Dermis microvascular lymphatic vessel endothelial cell (primary cell): ENCODE measurements around the gene EBLN2. TPM values are rescaled to one million over a fixed set of nuclear protein-coding genes. Genes with fewer than 3 reads are reported as not detected.

ENCODE experiments used
- DNase-seq, 2 donors: peaks; one replicate each; pipeline versions ENCODE4 v3.0.0 to v3.0.0-alpha.2; 2010; ENCODE audit warnings: low read depth in 2 of 2
- total RNA-seq: library from RNA; depleted of rRNA; stranded (reverse); fragments of >200 nt; gene quantifications from 2 replicates; pipeline ENCODE4 v1.2.1, GENCODE V29; 2014

The EBLN2 gene
- total RNA-seq = 2.9 and 3.0 TPM in 2 replicates

DNA sequence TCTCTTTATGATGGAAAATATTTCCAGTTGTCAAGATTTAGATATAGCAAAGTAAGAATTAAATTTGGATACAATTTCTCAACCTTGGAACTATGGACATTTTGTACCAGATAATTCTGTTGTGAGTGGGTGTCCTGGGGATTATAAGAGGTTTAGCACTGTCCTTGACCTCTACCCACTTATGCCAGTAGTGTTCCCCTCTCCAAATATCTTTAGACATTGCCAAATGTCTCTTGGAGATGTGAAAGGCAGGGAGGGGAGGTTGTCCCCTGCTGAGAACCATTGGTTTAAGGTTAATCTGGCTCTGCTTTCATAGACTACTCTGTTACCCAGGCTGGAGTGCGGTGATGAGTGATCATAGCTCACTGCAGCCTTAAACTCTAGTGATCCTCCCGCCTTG, at the start of gene EBLN2:
TSS of gene EBLN2 (plus strand) at position 244 of the 400 bp plus-strand sequence. CDS start 423 bp downstream, outside the sequence.
- DNase-seq = no peak

DNA sequence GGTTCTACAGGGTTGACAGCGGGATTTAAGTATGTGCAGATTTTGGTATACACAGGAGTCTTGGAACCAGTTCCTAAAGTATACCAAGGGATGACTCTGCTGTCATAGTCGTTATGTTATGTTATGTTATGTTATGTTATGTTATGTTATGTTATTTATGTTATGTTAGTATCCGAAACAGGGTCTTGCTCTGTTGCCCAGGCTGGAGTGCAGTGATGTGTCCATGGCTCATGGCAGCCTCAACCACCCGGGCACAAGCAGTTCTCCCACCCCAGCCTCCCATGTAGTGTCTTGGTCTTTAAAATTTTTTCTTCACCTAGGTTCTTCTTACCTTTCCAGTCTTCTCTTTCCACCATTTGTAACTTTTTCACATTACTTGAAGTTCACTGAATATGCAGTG, 43.2 kb upstream of the EBLN2 start:
- no peak for DNase-seq

DNA sequence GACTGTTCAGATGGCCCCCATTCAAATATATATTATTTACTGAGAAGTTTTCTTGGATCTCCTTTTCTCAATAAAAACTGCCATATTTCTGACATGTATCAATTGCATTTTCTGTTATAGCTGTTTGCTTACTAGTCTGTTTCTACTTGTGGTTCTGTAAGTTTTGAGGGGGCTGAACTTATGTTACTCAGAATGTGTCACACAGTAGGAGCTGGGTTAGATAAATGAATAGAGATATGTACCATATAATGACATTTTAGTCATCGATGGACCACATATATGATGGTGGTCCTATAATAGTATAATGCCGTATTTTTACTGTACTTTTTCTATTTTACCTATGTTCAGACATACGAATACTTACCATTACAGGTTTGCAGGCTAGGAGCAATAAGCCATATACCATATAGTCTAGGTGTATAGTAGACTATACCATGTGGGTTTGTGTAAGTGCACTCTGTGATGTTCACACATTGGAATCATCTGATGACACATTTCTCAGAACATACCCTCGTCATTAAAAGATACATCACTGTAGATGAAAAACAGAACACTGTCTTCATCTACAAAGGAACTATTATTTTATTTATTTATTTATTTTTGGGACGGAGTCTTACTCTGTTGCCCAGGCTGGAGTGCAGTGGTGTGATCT, 42.5 kb upstream of the EBLN2 start:
- no peak for DNase-seq

DNA sequence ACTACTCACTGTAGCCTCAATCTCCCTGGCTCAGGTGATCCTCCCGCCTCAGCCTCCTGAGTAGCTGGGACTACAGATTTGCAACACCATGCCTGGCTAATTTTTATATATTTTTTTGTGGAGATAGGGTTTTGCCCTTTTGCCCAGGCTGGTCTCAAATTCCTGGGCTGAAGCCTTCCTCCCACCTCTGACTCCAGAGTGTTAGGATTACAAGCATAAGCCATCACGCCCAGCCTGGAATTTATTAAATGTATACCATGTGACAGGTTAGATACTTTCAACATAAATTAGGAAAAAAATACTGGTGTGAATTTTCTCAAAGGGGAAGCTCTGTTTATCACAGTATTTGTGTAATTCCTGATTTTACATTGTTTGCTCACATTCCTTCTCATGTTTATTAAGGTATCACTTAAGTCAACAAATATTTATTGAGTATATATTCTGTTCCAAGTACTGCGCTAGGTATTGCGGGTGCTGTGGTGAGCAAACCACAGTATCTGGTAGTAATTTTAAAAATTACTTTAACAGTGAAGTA, 40.1 kb upstream of the EBLN2 start:
- DNase-seq = no peak

DNA sequence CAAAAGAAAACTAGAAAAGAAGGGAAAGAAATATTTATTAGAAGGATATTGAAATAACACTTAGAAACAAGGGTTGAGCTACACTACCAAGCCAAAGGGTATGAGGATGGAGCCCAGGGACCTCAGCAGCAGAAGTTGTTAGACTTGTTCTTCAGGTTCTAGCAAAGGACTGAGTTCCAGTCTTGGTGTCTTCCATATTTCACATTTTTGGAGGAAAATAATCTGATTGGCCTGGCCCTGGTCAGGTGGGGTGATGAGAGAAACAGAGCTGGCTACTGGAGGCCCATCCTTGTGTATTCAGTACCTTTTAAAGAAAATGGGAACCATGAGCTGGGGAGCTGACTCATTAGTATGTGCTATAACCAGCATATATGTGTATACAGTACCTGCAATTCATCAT, 36.6 kb upstream of the EBLN2 start:
- no peak for DNase-seq

DNA sequence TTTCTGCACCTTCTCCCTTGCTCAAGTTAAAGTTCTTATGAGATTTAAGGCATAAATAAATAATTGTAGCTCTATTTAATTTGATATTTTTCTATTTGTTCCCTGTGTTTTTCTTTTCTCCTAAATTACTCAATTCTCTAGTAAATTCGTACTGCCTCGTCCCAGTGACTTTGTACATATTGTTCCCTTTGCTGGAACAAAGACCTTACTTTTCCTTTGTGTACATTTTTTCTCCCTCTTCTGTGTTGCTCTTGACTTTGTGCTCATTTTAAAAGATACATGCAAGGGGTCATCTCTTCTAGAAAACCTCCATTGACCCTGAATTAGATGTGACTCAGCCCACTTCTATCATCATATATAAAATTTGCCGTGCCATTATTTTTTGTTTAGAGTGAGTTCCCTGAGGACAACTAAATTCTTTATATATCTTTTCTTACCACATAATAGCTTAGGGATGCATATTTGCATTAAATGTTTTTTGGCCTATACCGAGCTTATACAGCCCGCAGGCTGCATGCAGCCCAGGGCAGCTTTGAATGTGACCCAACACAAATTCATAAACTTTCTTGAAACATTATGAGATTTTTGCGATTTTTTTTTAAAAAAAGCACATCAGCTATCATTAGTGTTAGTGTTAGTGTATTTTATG, 35.2 kb upstream of the EBLN2 start:
- no peak for DNase-seq

DNA sequence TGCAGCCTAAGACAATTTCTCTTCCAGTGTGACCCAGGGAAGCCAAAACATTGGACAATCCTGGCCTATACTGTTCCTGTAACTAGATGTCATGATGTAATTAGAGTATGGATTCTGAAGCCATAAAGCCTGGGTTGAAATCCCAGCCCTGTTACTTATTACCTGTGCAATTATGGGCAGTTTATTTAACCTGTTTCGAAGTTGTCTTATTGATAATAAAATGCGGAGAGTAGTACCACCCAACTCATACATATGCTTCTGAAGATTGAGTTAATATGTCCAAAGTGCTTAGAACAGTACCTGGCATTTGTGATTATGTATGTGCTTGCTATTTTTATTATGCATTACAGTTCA, 34.7 kb upstream of the EBLN2 start:
- DNase-seq = no peak

DNA sequence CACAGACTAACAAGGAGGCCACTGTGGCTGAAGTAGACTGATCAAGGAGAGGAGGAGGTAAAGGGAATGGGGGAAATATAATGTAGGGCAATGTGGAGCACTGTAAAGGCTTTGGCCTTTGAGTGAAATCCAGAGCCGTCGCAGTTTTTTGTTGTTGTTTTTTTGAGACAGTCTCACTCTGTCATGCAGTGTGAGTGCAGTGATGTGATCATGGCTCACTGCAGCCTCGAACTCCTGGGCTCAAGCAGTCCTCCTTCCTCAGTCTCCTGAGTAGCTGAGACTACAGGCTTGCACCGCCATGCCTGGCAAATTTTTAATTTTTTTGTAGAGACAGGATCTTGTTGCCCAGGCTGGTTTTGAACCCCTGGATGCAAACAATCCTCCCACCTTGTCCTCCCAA, 32.7 kb upstream of the EBLN2 start:
- no peak for DNase-seq

DNA sequence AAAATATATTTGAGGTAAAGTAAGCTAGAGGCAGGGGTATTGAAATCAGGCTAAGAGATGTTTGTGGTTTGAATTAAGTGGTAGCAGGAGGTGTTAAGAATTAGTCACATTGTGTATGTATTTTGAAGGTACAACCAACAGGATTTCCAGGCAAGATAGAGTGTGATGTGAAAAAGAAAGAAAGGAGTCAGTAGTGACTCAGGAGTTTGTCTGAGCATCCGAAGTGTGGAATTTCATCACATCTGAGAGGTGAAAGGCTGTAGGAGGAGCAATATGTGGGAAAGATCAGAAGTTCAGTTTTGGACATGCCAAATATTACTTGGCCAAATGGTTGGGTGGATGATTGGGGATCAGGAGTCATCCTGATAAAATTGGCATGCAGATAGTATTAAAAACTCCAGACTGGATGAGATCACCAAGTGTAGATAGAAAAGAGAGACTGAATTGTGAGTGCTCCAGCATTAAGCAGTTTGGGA, 32.1 kb upstream of the EBLN2 start:
- DNase-seq = peak in 1 of 2 donors; percentile 29

DNA sequence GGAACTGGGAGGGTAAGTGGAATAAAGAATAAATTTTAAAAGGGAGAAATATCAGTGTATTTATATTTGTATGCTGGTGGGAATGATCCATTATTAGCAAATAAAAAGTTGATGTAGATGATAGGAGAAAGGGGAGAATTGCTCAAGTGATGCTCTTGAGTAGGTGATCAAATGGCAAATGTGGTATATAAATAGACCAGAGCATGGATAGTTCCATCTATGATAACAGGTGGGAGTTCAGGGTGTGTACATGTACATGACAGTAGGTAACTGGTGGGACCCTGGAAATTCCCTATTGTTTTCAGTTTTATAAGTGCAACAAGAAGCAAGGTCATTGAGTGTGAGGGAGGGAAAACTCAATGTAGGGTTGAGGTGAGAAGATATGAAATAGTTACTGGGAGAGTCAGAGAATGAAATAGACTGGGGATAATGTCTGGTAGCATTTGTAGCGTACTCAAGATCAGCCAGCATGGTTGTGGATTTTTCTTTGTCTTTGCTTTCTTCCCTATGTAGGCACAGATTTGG, 31.3 kb upstream of the EBLN2 start:
- no peak for DNase-seq

DNA sequence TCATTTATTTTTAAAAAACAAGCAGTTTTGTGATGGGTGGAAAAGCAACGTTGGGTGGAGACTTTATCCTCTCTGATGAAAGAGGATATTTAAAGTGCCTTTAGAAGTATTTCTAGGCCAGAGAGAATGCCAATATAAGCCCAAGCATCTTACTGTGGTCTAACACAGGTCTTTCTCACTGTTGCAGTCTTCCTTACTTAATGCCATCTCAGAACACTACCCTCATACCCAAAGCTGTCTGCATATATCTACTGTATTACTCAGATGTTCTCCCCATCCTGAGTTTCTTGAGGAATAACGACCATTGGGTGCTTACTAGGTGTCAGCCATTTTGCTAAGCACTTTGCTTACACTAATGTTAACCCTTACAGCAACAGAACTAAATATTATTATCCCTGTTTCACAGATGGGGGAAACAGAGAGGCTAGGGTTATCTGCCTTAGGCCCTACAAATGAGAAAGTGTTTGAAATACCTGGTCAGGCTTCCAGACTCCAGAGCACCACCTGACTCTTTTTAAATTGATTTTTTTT, 29.8 kb upstream of the EBLN2 start:
- no peak for DNase-seq

DNA sequence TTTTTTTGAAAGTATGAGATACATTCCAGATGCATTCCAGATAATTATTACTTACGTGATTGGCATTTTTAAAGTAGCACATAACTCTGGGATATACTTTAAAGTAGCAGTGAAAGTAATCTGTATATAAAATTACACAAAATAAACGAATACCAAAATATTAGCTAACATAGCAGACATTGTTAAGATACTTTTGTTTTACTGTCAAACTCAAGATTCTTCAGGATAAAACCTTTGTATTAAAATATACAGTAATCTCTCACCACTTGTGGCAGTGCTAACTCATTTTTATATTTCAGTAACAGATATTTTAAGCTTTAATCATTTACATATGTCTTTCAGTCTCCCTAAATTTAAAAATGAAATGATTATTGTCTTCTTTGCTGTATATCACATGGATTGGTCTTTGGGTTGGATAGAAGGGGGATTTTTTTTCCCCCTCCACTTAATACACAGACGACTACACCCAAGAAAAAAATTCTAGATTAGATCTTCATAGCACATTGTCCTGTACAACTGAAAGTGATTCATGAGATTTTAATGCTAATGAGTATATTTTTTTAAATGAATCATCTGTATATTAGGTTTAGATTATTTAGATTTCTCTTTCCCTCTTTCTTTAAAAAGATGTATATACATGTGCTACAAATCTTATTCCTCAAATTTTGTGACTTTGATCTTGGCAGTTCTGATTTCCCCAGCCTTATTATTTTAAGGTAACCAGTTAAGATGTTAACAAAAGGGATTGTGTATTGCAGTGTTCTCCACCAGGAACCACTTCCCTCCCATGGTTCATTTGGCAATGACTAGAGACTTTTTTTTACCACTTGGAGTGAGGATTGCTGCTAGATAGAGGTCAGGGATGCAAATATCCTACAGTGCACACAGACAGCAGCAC, 24.5 kb upstream of the EBLN2 start:
- peak in 1 of 2 donors; percentile 17 for DNase-seq

DNA sequence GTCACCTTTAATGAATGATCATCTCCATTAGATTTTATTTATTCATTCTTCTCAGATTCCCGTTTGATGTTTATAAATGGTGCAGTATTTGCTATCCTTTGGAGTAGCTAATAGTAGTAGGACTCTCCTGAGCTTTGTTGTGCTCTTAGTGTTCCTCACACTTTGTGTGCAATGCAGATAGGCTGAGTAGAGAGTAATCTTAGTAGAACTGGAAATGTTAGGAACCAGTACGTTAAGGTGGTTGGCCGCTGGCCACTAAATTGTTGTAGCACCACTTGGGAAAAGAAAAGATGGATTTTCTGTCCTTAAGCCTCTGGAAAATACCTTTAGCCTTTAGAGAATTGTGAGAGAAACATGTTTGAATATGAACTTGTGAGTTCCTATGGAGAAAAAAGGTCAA, 19.9 kb upstream of the EBLN2 start:
- no peak for DNase-seq

DNA sequence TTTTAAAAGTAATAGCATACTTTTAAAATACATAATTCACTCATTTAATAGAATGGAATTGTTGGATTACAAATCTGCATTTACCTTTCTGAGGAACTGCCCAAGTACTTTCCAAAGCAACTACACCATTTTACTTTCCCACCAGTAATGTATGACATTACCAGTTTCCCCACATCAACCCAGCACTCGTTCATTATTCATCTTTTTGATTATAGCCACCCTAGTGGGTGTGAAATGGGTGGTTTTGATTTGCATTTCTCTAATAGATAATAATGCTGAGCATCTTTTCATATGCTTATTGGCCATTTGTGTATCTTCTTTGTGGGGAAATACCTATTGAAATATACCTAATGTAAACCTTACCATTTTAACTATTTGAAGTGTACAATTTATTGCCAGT, 18.0 kb upstream of the EBLN2 start:
- DNase-seq = no peak

DNA sequence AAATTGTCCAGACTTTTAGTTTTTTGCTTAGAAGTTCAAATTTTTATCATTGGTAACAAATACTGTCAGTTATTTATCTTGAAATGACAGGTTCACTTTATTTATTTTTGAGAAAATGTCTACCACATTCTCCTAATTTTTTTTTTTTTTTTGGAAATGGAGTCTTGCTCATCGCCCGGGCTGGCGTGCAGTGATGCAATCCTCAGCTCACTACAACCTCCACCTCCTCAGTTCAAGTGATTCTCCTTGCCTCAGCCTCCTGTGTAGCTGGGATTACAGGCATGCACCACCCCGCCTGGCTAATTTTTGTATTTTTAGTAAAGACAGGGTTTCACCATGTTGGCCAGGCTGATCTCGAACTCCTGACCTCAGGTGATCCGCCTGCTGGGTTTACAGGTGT, 16.1 kb upstream of the EBLN2 start:
- DNase-seq = no peak

DNA sequence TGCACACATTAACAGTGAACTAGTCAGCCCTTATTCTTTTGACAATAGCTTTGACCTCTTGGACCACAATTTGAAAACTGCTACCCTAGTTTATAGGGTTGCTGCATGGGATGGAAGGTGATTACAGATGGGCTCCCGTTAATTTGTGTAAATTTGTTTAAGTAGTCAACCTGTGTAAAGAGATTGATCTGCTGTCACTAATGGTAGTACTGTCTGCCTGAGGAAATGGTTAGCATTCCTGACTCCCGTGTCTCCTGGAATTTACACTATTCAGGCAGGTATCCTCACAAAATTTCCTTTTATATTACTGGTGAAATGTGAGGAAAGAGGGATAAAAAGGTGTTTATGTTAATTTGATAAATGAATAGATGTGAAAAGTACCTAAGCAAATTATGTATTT, 15.3 kb upstream of the EBLN2 start:
- peak in 1 of 2 donors; percentile 12 for DNase-seq

DNA sequence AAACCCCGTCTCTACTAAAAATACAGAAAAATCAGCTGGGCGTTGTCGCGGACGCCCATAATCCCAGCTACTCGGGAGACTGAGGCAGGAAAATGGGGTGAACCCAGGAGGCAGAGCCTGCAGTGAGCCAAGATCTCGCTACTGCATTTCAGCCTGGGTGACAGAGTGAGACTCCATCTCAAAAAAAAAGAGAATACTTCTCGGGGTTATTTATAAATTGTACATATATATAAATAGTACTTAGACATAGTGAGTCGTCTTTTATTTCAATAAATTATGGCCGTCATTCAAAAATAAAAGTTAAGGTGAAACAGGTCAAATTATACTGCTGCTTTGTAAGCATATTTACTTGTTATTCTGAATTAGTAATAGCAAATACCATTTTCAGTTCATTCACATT, 12.1 kb upstream of the EBLN2 start:
- DNase-seq = no peak

DNA sequence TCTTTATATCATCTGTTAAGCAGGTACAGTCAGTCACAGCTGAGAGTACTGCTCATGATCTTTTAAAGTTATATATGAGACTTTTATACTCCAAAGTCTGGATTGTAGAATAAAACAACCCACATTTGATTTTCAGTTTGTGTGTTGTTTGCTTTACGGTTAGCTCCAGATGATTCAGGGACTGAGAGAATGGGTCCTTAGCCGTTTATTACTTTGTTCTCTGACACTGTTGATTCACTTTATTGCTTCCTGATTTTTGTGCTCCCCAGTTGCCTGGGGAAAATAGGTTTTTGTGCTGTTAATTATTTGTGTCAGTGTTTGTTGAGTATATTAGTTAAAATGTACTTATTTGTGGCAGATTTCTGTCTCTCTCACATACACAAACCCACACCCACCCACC, 8.6 kb upstream of the EBLN2 start:
- peak; percentile 10 to 59 for DNase-seq

DNA sequence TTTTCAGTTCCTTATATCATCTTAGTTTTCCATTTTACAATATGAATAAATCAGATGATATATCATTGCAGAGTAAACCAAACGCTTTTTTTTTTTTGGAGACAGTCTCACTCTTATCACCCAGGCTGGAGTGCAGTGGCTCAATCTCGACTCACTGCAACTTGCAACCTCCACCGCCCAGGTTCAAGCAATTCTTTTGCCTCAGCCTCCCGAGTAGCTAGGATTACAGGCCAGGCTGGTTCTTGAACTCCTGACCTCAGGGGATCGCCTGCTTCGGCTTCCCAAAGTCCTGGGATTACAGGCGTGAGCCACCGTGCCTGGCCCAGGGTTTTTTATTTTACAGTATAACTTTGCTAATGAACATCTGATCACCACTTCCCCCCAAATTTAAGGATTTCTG, 5.9 kb upstream of the EBLN2 start:
- DNase-seq = no peak

DNA sequence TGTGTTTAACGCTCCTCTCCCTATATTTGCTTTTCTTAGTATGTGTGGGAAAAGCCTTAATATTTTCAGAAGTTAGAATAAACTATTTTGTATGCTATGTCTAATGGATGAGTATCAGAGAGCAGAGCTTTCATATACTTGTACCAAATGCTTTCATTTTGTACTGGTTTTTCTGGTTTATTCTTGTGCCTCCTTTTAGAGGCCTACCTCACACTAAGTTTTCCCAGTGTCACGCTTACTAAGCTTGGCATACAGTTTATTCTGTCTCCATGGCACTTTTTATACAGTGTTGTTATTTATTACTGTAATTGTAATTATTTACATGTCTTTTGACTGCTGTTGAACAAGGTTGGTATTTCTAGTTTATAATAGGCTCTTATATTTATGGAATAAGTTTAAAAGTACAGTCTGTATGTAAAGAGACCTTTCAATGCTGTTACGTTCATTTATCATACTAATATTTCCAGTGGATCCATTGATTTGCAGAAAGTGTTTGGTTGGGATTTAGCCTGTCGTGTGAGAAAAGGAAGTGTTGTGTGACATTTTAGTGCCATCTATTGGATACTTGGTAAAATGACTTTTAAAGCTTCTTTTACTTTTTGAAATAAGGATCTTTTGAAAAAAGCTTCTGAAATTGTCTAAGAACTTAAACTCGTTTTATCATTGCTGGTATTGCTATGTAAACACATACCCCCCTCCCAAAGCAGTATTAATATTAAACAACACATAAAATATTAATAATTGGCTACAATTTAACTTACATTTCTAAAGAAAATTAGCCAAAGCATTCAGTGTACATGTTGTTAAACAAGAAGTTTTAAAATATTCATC, 5.2 kb upstream of the EBLN2 start:
- DNase-seq = peak; percentile 50 to 68

DNA sequence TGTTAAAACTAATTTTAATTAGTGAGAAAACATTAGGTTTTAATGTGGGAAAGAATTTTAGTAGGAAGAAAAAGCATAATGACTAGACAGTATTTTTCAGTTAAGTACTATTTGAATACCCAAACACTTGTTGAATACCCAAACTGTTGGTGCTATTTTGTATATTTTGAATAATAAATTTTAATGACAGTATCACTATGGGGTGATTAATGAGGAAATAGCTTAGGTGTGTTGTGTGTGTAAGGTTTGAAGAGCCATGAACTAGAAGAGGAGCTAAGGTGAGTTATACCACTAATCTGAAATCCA, 4.7 kb upstream of the EBLN2 start:
- no peak for DNase-seq
